GM12878 (cell line): ENCODE data around the gene CDPF1. TPM values are rescaled to one million over a fixed set of nuclear protein-coding genes. Genes with fewer than 3 reads are reported as not detected.

Source experiments
- ATAC-seq: fragments of 200-7000 bp; cut with Tn5 transposase; 3 replicates; pipeline ENCODE4 v1.9.1; 2020; ENCODE audit warnings: mild to moderate bottlenecking, moderate library complexity
- BruUV-seq: library from RNA; stranded (reverse); fragments of 400-500 nt; replicated peaks from 2 replicates; lab custom pipeline; 2021; lab: Mats Ljungman, UMichigan
- CTCF ChIA-PET: fragments of 300-600 bp; sonication (Branson Sonifier 250); formaldehyde crosslinking; extraction: SDS; loops from one replicate; lab custom pipeline; 2021; ENCODE audit warnings: inconsistent platforms; lab: Yijun Ruan, JAX
- POLR2A ChIA-PET: fragments of 350-600 bp; formaldehyde crosslinking; extraction: SDS; loops from one replicate; lab custom pipeline; 2021; ENCODE audit warnings: inconsistent platforms; lab: Charles Lee
- RAD21 ChIA-PET: fragments of 300-600 bp; sonication (Branson Sonifier 250); formaldehyde crosslinking; loops from one replicate; lab custom pipeline; 2023; ENCODE audit warnings: antibody characterized with exemption; ENCODE audit not compliant: unreplicated experiment; lab: Charles Lee
- SMC1A ChIA-PET: fragments of 300-600 bp; sonication (Branson Sonifier 250); formaldehyde crosslinking; loops from one replicate; lab custom pipeline; 2023; ENCODE audit not compliant: unreplicated experiment, uncharacterized antibody; lab: Charles Lee
- DNase-seq: peaks from one replicate; pipeline ENCODE4 v3.0.0-alpha.2; 2011; ENCODE audit warnings: low read depth, low spot score
- FAIRE-seq: peaks from 3 replicates; lab custom pipeline; 2011; peaks lifted over from hg19 to GRCh38; lab: Jason Lieb, UNC
- H2AFZ ChIP-seq: 2 replicates; pipeline ENCODE4 v1.6.0; 2011; ENCODE audit warnings: low read depth, low read length, control low read depth; ENCODE audit not compliant: control insufficient read depth
- H3K27ac ChIP-seq: 2 replicates; pipeline ENCODE4 v1.5.1; 2011; ENCODE audit warnings: control low read depth; ENCODE audit not compliant: control insufficient read depth, insufficient read depth
- H3K27me3 ChIP-seq, 2 experiments: replicated peaks in 1 of 2; 2 replicates each; pipeline versions ENCODE4 v1.6.0 to v1.6.1; 2011; ENCODE audit warnings: low read length in 1 of 2; ENCODE audit not compliant: control insufficient read depth in 2 of 2, insufficient read depth in 2 of 2
- H3K36me3 ChIP-seq, 2 experiments: 2 replicates each; pipeline ENCODE4 v1.5.1; 2011; ENCODE audit warnings: low read length in 1 of 2; ENCODE audit not compliant: control insufficient read depth in 2 of 2, insufficient read depth in 2 of 2
- H3K4me1 ChIP-seq: 2 replicates; pipeline ENCODE4 v1.6.1; 2011; ENCODE audit warnings: mild to moderate bottlenecking, low read length, moderate library complexity, mixed read lengths; ENCODE audit not compliant: control insufficient read depth, insufficient read depth
- H3K4me2 ChIP-seq: 2 replicates; pipeline ENCODE4 v1.6.0; 2011; ENCODE audit warnings: control low read depth; ENCODE audit not compliant: control insufficient read depth, insufficient read depth
- H3K4me3 ChIP-seq: fragments of 200-600 bp; sonication (generic); 2 replicates; pipeline ENCODE4 v1.5.1; 2016
- H3K79me2 ChIP-seq: 2 replicates; pipeline ENCODE4 v1.6.0; 2011; ENCODE audit warnings: low read length; ENCODE audit not compliant: control insufficient read depth, insufficient read depth
- H3K9ac ChIP-seq: 2 replicates; pipeline ENCODE4 v1.8.0; 2011; ENCODE audit warnings: low read length, control low read depth, mixed read lengths; ENCODE audit not compliant: control insufficient read depth, insufficient read depth
- H3K9me3 ChIP-seq: replicated peaks from 3 replicates; pipeline ENCODE4 v1.5.1; 2011; ENCODE audit warnings: mild to moderate bottlenecking, low read length; ENCODE audit not compliant: control insufficient read depth, insufficient read depth
- H4K20me1 ChIP-seq: 2 replicates; pipeline ENCODE4 v1.6.0; 2011; ENCODE audit not compliant: control insufficient read depth, insufficient read depth
- CBFB ChIP-seq: IDR thresholded peaks from 2 replicates; pipeline ENCODE4 v1.6.1; 2016; ENCODE audit warnings: antibody characterized with exemption, low read depth
- CBX5 ChIP-seq: sonication (generic); IDR thresholded peaks from 2 replicates; pipeline ENCODE4 v1.6.1; 2016; ENCODE audit warnings: low read depth, moderate library complexity, mild to moderate bottlenecking, inconsistent platforms
- CEBPZ ChIP-seq: fragments of 150-350 bp; IDR thresholded peaks from 2 replicates; pipeline ENCODE4 v1.6.1; 2016; ENCODE audit warnings: low read depth, low read length
- CHD1 ChIP-seq: IDR thresholded peaks from 2 replicates; pipeline ENCODE4 v1.6.1; 2012; ENCODE audit warnings: low read depth, low read length, improper control_type of control experiment
- CHD2 ChIP-seq: IDR thresholded peaks from 2 replicates; pipeline ENCODE4 v1.6.1; 2011; ENCODE audit warnings: low read depth, low read length, improper control_type of control experiment, borderline replicate concordance
- IRF4 ChIP-seq: IDR thresholded peaks from 2 replicates; pipeline ENCODE4 v1.6.1; 2011; ENCODE audit warnings: low read depth, low read length
- MEF2B ChIP-seq: fragments of 450-650 bp; IDR thresholded peaks from 2 replicates; pipeline ENCODE4 v1.6.1; 2018; ENCODE audit warnings: mild to moderate bottlenecking, moderate library complexity; ENCODE audit not compliant: partially characterized antibody, poor library complexity, severe bottlenecking
- POLR2AphosphoS2 ChIP-seq: IDR thresholded peaks from 2 replicates; pipeline ENCODE4 v1.6.1; 2011; ENCODE audit warnings: low read depth, mild to moderate bottlenecking, low read length, improper control_type of control experiment, moderate library complexity
- RAD51 ChIP-seq: fragments of 450-650 bp; IDR thresholded peaks from 2 replicates; pipeline ENCODE4 v1.6.1; 2016; ENCODE audit warnings: moderate library complexity, mild to moderate bottlenecking, inconsistent platforms
- ZBTB40 ChIP-seq: fragments of 450-650 bp; IDR thresholded peaks from 2 replicates; pipeline ENCODE4 v1.6.1; 2016; ENCODE audit warnings: mild to moderate bottlenecking, moderate library complexity, borderline replicate concordance
- WGBS: methylation state at CpG from one replicate; pipeline ENCODE4 v1.1.6; 2016; ENCODE audit warnings: low lambda C conversion rate; ENCODE audit not compliant: insufficient replicate concordance, insufficient coverage; ENCODE audit errors: missing lambda C conversion rate; 5-methylcytosine and 5-hydroxymethylcytosine counted together
- in situ Hi-C: fragments of 300-500 bp; cut with MboI; formaldehyde crosslinking; loops from 9 replicates; pipeline ENCODE4 v1.14.3; 2018; ENCODE audit warnings: mixed read lengths
- intact Hi-C: fragments of 100-400 bp; cut with micrococcal nuclease; formaldehyde crosslinking; loops from one replicate; pipeline ENCODE4 v1.14.2; 2022; ENCODE audit not compliant: unreplicated experiment
- polyA plus RNA-seq, 11 experiments: library from polyadenylated mRNA; depleted of rRNA in 4 of 11; unstranded in 6 of 11; stranded (reverse) in 5 of 11; fragments of >200 nt; fragmentation: Nextera tagmentation in 4 of 11; fragmentation: Illumina TruSeq in 1 of 11; extraction: Ambion mirVana in 4 of 11; extraction: Trizol in 1 of 11; gene quantifications; 1 replicate in 1 of 11; 2 replicates in 10 of 11; pipeline versions ENCODE4 v1.2.1 to v1.2.3, GENCODE V29; 2011 to 2016; ENCODE audit warnings: inconsistent platforms in 2 of 11, missing spikeins in 2 of 11, low read depth in 1 of 11
- total RNA-seq, 4 experiments: library from RNA; depleted of rRNA in 3 of 4; stranded (reverse); fragments of >200 nt in 3 of 4; fragmentation: Illumina TruSeq in 1 of 4; extraction: Trizol in 1 of 4; gene quantifications; 2 replicates each; pipeline versions ENCODE4 v1.2.1 to v1.2.3, GENCODE V29; 2013 to 2021
- TF ChIP-seq, protein P1 (sequence below): fragments of 450-650 bp; IDR thresholded peaks from 2 replicates; pipeline ENCODE4 v1.6.1; 2018; ENCODE audit warnings: borderline replicate concordance, mild to moderate bottlenecking; ENCODE audit not compliant: partially characterized antibody

CDPF1 gene
- total and polyA plus RNA-seq, 10 of the 15 experiments (the other 5 are each of a cell fraction or from before 2014, with no cell fraction given), result 1.0 to 22.4 (median 7.9) TPM

DNA sequence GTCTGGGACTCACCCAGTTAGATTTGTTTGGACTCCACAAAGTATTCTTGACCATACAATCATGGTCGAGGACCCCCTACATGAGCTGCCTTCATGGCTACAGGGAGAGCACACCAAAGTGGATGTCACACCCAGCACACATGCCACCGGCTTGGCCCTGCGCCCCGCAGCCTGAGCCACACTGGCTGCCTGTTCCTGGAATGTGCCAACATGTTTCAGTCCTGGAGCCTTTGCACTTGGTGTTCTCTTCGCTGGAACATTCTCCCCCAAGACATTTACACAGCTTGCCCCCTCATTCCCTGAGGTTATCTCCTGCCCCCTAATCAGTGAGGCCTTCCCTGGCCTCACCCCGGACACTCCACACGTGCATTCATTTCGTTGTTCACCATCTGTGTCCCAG lies 53.8 kb downstream of the CDPF1 start (continued):
- no peak for TF ChIP-seq MEF2B
- TF ChIP-seq, protein P1, sequence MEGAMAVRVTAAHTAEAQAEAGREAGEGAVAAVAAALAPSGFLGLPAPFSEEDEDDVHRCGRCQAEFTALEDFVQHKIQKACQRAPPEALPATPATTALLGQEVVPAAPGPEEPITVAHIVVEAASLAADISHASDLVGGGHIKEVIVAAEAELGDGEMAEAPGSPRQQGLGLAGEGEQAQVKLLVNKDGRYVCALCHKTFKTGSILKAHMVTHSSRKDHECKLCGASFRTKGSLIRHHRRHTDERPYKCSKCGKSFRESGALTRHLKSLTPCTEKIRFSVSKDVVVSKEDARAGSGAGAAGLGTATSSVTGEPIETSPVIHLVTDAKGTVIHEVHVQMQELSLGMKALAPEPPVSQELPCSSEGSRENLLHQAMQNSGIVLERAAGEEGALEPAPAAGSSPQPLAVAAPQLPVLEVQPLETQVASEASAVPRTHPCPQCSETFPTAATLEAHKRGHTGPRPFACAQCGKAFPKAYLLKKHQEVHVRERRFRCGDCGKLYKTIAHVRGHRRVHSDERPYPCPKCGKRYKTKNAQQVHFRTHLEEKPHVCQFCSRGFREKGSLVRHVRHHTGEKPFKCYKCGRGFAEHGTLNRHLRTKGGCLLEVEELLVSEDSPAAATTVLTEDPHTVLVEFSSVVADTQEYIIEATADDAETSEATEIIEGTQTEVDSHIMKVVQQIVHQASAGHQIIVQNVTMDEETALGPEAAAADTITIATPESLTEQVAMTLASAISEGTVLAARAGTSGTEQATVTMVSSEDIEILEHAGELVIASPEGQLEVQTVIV, result no peak

DNA sequence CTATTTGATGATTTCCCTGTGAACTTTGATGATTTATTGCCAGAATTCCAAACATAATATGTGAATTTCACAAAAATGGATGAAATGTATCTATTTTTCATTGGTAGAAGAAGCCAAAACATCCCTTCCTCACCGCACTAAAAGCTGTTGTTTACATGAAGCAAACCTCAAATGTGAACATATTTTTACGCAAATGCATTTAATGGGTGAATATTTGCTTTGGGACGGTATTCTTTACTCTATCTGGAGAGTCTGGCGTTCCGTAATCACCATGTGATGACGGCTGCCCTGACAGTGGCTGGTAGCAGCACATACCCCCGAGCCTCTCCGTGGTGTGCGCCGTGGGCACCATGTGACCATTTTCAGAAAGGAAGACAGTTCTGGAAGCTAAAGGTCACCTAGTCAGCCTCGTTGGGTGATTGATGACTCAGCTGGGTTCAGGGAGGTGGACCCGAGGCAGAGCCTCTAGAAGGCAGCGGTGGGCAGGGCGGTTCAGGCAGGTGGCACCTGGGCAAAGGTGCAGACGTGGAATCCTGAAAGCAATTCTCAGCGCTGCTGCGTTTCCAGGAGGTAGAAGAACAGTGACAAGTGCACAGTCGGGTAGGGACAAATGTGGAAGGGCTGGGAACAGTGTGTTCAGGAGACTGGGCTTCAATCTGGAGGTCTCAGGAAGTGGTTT lies 54.5 kb downstream of the CDPF1 start:
- no peaks in the 10 kb centered on the region; a peak in 2 of 4 replicates for H3K36me3 ChIP-seq
- ChIA-PET CTCF (no interaction called here), POLR2A (interaction anchor here (0.6 kb wide), 1 partner anchor 1029 kb away, joined by 3 read pairs; no protein-coding TSS in a partner anchor), SMC1A (no interaction called here), RAD21 (no interaction called here)
- H3K27me3 ChIP-seq, result no peaks in the 10 kb centered on the region
- no peaks in the 10 kb centered on the region for H3K4me1 ChIP-seq
- no peaks in the 10 kb centered on the region for H3K79me2 ChIP-seq
- no peak overlapping the region for H3K27ac ChIP-seq
- H3K9me3 ChIP-seq, result no peaks in the 10 kb centered on the region
- no peak overlapping the region for H3K4me2 ChIP-seq
- intact Hi-C loops (no loop called here), in situ Hi-C loops (no loop called here)
- FAIRE-seq (no peak), ATAC-seq (no peak), DNase-seq (no peak)
- H2AFZ ChIP-seq, result no peak overlapping the region
- H3K9ac ChIP-seq, result no peak overlapping the region
- H3K4me3 ChIP-seq, result no peak overlapping the region
- H4K20me1 ChIP-seq, result no peaks in the 10 kb centered on the region
- BruUV-seq, result no TSS peak
- 90% methylated on average over 18 of the region's 18 CpGs for WGBS
- no peak for TF ChIP-seq IRF4
- no peak for TF ChIP-seq ZBTB40
- TF ChIP-seq CEBPZ, result no peak
- TF ChIP-seq CBFB, result no peak
- TF ChIP-seq RAD51, result no peak
- no peak for TF ChIP-seq CHD2
- no peak for TF ChIP-seq CBX5
- no peak for TF ChIP-seq POLR2AphosphoS2
- no peak for TF ChIP-seq CHD1
